ENCODE results near the gene ZNF532.

The ZNF532 gene

DNA sequence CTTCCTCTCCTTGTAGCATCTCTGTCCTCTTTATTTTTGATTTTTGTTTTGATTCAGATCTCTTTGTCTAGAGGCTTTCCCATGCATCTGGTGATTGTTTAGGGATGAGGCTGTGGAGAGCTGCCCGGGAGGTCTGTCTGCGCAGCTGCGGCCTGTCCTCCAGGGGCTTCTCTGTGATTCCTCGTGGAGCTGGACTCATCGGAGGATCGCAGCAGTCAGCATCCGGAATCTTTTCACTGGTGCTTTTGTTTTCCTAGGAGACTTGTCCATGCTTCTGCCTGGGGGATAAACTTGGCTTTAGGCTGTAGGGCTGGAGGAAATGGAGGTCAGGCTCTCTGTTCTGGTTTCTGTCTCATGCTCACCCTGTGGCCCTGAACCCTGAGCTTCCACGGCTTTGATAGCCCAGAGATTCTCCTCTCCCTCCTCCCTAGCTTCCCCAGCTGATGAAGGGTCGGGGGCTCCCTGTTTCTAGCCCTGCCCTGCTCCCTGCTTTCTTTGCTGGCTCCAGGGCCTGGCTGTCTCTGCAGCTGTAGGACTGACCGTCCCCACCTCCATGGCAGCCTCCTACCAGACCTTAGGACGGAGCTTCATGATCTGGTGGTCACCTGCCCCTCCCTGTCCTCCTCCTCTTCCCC is 35.5 kb downstream of the ZNF532 start:
- no peak overlapping the region for H3K4me3 ChIP-seq (ENCODE audit: low read length)
- peaks cover 62% of the 10 kb centered on the region for H3K36me3 ChIP-seq (replicated peaks; ENCODE audit: low read depth, low read length)
- peak overlapping the region; percentile 34 for H3K4me2 ChIP-seq (ENCODE audit: low read length)
- no peak overlapping the region; the same call in 1 of the 2 replicates for H3K9ac ChIP-seq (ENCODE audit: low read length)
- peak overlapping the region; percentile 52 for H3K27ac ChIP-seq (ENCODE audit: low read length)
- H4K20me1 ChIP-seq (ENCODE audit: insufficient read depth, low read length) = 0 out of 2 replicates have a peak, but pooled peaks cover 4% of the 10 kb centered on the region
- H3K9me3 ChIP-seq (ENCODE audit: insufficient read depth, low read length) = no peaks in the 10 kb centered on the region
- no peak overlapping the region for H2AFZ ChIP-seq (ENCODE audit: low read depth, low read length)
- no peak for TF ChIP-seq EZH2phosphoT487 (IDR thresholded peaks at IDR 0.05; ENCODE audit: low read depth)
- TF ChIP-seq, protein P1, sequence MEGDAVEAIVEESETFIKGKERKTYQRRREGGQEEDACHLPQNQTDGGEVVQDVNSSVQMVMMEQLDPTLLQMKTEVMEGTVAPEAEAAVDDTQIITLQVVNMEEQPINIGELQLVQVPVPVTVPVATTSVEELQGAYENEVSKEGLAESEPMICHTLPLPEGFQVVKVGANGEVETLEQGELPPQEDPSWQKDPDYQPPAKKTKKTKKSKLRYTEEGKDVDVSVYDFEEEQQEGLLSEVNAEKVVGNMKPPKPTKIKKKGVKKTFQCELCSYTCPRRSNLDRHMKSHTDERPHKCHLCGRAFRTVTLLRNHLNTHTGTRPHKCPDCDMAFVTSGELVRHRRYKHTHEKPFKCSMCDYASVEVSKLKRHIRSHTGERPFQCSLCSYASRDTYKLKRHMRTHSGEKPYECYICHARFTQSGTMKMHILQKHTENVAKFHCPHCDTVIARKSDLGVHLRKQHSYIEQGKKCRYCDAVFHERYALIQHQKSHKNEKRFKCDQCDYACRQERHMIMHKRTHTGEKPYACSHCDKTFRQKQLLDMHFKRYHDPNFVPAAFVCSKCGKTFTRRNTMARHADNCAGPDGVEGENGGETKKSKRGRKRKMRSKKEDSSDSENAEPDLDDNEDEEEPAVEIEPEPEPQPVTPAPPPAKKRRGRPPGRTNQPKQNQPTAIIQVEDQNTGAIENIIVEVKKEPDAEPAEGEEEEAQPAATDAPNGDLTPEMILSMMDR (IDR thresholded peaks at IDR 0.05; ENCODE audit: low read depth, low read length) = no peak
- H3K27me3 ChIP-seq (ENCODE audit: low read depth, low read length) = no peaks in the 10 kb centered on the region
- peaks cover 43% of the 10 kb centered on the region for H3K4me1 ChIP-seq (ENCODE audit: low read length)
- H3K79me2 ChIP-seq (ENCODE audit: low read length) = peaks cover 68% of the 10 kb centered on the region

DNA sequence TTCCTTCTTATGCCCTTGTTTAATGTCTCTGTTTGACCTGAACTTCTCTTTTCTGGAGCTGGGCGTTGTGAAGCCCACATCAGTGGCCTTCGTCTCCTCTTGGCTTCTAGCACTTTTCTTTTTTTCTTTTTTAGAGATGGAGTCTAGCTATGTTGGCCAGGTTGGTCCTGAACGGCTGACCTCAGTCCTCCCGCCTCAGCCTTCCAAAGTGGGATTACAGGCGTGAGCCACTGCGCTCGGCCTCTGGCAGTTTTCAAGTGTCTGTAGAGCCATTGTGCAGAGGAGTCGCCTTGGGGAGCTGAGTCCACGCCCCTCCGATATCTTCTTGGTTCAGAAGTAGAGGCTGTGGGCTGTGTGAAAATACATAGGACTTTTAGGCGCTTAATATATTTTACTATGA is 36.5 kb downstream of the ZNF532 start:
- H3K27me3 ChIP-seq (ENCODE audit: low read depth, low read length) = no peaks in the 10 kb centered on the region
- 0 out of 2 replicates have a peak, but pooled peaks cover 4% of the 10 kb centered on the region for H4K20me1 ChIP-seq (ENCODE audit: insufficient read depth, low read length)
- H3K36me3 ChIP-seq (replicated peaks; ENCODE audit: low read depth, low read length) = peaks cover 61% of the 10 kb centered on the region
- no peak overlapping the region for H3K9ac ChIP-seq (ENCODE audit: low read length)
- peak overlapping the region; percentile 34 for H3K4me2 ChIP-seq (ENCODE audit: low read length)
- H3K4me1 ChIP-seq (ENCODE audit: low read length) = peaks cover 36% of the 10 kb centered on the region
- H3K27ac ChIP-seq (ENCODE audit: low read length) = peak overlapping the region; percentile 52
- no peak overlapping the region for H3K4me3 ChIP-seq (ENCODE audit: low read length)
- TF ChIP-seq, protein P1 (IDR thresholded peaks at IDR 0.05; ENCODE audit: low read depth, low read length) = no peak
- TF ChIP-seq EZH2phosphoT487 (IDR thresholded peaks at IDR 0.05; ENCODE audit: low read depth) = no peak
- H2AFZ ChIP-seq (ENCODE audit: low read depth, low read length) = no peak overlapping the region
- no peaks in the 10 kb centered on the region for H3K9me3 ChIP-seq (ENCODE audit: insufficient read depth, low read length)
- peaks cover 68% of the 10 kb centered on the region for H3K79me2 ChIP-seq (ENCODE audit: low read length)

DNA sequence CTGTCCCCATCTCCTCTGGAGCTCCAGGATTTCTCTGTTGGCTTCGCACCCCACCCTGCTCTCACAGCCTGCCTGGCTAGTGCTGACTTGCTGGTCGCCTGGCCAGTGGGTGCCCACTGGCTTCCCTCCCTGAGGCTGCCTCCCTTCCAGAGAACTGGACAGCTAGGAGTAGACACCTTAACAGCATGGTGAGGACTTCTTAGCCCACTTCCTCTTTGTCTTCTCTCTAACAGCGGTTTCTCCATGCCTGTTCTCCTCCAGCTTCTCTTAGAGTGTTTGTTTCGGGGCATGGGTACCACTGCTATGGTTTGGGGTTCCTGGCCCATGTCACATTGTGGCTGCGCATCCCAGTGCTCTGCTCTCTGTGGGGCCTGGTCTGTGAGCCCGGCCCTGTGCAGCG is 37.1 kb downstream of the ZNF532 start:
- peaks cover 67% of the 10 kb centered on the region for H3K79me2 ChIP-seq (ENCODE audit: low read length)

DNA sequence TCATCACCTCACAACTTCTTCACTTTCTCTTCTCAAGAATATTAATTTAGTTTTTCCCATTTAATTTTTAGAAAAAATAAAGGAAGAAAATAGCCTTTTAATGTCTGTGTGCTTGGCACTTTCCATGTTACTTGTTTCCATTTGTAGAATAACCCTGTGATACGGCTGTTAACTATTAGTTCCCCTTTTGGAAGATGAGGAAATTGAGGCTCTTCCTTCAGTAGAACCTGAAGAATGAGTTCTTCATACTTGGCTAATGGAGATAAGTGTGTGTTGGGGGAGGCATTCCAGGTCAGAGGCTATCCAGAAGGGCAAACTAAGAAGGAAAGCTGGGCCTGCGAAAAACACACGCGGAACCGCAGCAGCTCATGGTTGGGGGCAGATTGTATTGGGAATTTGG is 38.3 kb downstream of the ZNF532 start:
- no peak overlapping the region for H2AFZ ChIP-seq (ENCODE audit: low read depth, low read length)
- H3K27ac ChIP-seq (ENCODE audit: low read length) = no peak overlapping the region
- H4K20me1 ChIP-seq (ENCODE audit: insufficient read depth, low read length) = peaks cover 10% of the 10 kb centered on the region; the same call in 1 of the 2 replicates
- H3K9ac ChIP-seq (ENCODE audit: low read length) = no peak overlapping the region
- H3K36me3 ChIP-seq (replicated peaks; ENCODE audit: low read depth, low read length) = peaks cover 60% of the 10 kb centered on the region
- peaks cover 37% of the 10 kb centered on the region for H3K4me1 ChIP-seq (ENCODE audit: low read length)
- TF ChIP-seq, protein P1 (IDR thresholded peaks at IDR 0.05; ENCODE audit: low read depth, low read length) = no peak
- no peak for TF ChIP-seq EZH2phosphoT487 (IDR thresholded peaks at IDR 0.05; ENCODE audit: low read depth)
- H3K9me3 ChIP-seq (ENCODE audit: insufficient read depth, low read length) = no peaks in the 10 kb centered on the region
- H3K27me3 ChIP-seq (ENCODE audit: low read depth, low read length) = no peaks in the 10 kb centered on the region
- no peak overlapping the region for H3K4me3 ChIP-seq (ENCODE audit: low read length)
- no peak overlapping the region for H3K4me2 ChIP-seq (ENCODE audit: low read length)
- peaks cover 68% of the 10 kb centered on the region for H3K79me2 ChIP-seq (ENCODE audit: low read length)

More for the DNA sequence above, 37.1 kb downstream of the ZNF532 start:
- H2AFZ ChIP-seq (ENCODE audit: low read depth, low read length) = no peak overlapping the region
- peaks cover 59% of the 10 kb centered on the region for H3K36me3 ChIP-seq (replicated peaks; ENCODE audit: low read depth, low read length)
- H3K27ac ChIP-seq (ENCODE audit: low read length) = no peak overlapping the region
- no peaks in the 10 kb centered on the region for H3K27me3 ChIP-seq (ENCODE audit: low read depth, low read length)
- H4K20me1 ChIP-seq (ENCODE audit: insufficient read depth, low read length) = 0 out of 2 replicates have a peak, but pooled peaks cover 4% of the 10 kb centered on the region
- H3K9me3 ChIP-seq (ENCODE audit: insufficient read depth, low read length) = no peaks in the 10 kb centered on the region
- no peak overlapping the region for H3K4me2 ChIP-seq (ENCODE audit: low read length)
- H3K4me3 ChIP-seq (ENCODE audit: low read length) = no peak overlapping the region
- no peak overlapping the region for H3K9ac ChIP-seq (ENCODE audit: low read length)
- TF ChIP-seq, protein P1 (IDR thresholded peaks at IDR 0.05; ENCODE audit: low read depth, low read length) = no peak
- TF ChIP-seq EZH2phosphoT487 (IDR thresholded peaks at IDR 0.05; ENCODE audit: low read depth) = no peak
- peaks cover 36% of the 10 kb centered on the region for H3K4me1 ChIP-seq (ENCODE audit: low read length)

Measured in OCI-LY3 (cell line).